ENCODE data around the gene ARHGAP10. TPM values are rescaled to one million over a fixed set of nuclear protein-coding genes. Genes with fewer than 3 reads are reported as not detected.

ARHGAP10 gene
- total and polyA plus RNA-seq, 10 of the 15 experiments (the other 5 are each of a cell fraction or from before 2014, with no cell fraction given), result 1.3 to 25.8 (median 17.2) TPM

DNA sequence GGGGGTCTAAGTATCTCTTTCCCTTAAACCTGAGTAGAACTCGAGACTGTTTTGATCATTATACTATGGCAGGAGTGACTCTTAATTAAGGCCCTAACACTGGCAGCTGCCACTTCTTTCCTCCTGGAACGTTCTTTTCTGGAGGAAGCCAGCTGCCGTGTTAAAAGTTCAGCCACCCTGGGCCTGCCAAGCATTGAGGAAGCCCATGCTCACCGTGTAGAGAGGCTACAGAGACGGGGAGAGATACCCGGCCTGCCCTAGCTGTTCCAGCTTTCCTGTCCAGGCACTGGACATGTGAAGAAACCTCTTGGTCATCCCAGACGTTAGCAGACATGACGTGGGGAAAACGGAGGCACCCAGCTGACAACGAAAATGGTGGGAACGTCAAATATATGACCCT, 274.1 kb downstream of the ARHGAP10 start:
- H3K36me3 ChIP-seq (ENCODE audit: control insufficient read depth in 2 of 2, insufficient read depth in 2 of 2, low read length in 1 of 2), result peaks cover 0 to 6% of the 10 kb centered on the region in 2 experiments; a peak in 2 of 4 replicates
- no peaks in the 10 kb centered on the region for H3K79me2 ChIP-seq (ENCODE audit: control insufficient read depth, insufficient read depth, low read length)
- H3K4me3 ChIP-seq, result no peak overlapping the region
- ChIA-PET SMC1A (ENCODE audit: uncharacterized antibody, unreplicated experiment) (no interaction called here), CTCF (interaction anchor here (0.8 to 2.2 kb wide), 2 partner anchors 11 to 22 kb away, joined by 4 to 5 read pairs; no protein-coding TSS in a partner anchor), POLR2A (no interaction called here), RAD21 (ENCODE audit: unreplicated experiment) (no interaction called here)
- in situ Hi-C loops (cut with MboI) (no loop called here), intact Hi-C loops (cut with micrococcal nuclease; ENCODE audit: unreplicated experiment) (no loop called here)
- no TSS peak for BruUV-seq (replicated peaks)
- no peak overlapping the region for H3K9ac ChIP-seq (ENCODE audit: control insufficient read depth, insufficient read depth, low read length)
- FAIRE-seq (no peak), ATAC-seq (no peak), DNase-seq (ENCODE audit: low read depth, low spot score) (no peak)
- H3K9me3 ChIP-seq (replicated peaks; ENCODE audit: control insufficient read depth, insufficient read depth, low read length), result no peaks in the 10 kb centered on the region
- no peaks in the 10 kb centered on the region for H3K27me3 ChIP-seq (replicated peaks in 1 of 2; ENCODE audit: control insufficient read depth in 2 of 2, insufficient read depth in 2 of 2, low read length in 1 of 2)
- H4K20me1 ChIP-seq (ENCODE audit: control insufficient read depth, insufficient read depth), result no peaks in the 10 kb centered on the region
- H3K27ac ChIP-seq (ENCODE audit: control insufficient read depth, insufficient read depth), result no peak overlapping the region
- TF ChIP-seq EZH2 (IDR thresholded peaks at IDR 0.05; ENCODE audit: borderline replicate concordance, control insufficient read depth, low read depth, low read length) (no peak), KLF5 (IDR thresholded peaks at IDR 0.05; ENCODE audit: partially characterized antibody) (no peak), CREB1 (IDR thresholded peaks at IDR 0.05; ENCODE audit: low read depth) (no peak), YBX1 (IDR thresholded peaks at IDR 0.05) (no peak), TARDBP (IDR thresholded peaks at IDR 0.05; ENCODE audit: borderline replicate concordance) (no peak), STAT1 (conservative IDR thresholded peaks at IDR 0.05) (no peak), SREBF1 (IDR thresholded peaks at IDR 0.05; ENCODE audit: low read length) (no peak), CREM (IDR thresholded peaks at IDR 0.05; ENCODE audit: low read depth) (no peak), HDAC2 (IDR thresholded peaks at IDR 0.05) (no peak), NFXL1 (IDR thresholded peaks at IDR 0.05; ENCODE audit: borderline replicate concordance) (no peak), ZNF24 (IDR thresholded peaks at IDR 0.05) (no peak), CHD4 (IDR thresholded peaks at IDR 0.05) (no peak), POLR2AphosphoS2 (IDR thresholded peaks at IDR 0.05; ENCODE audit: low read depth, low read length) (no peak), ETV6 (conservative IDR thresholded peaks at IDR 0.05 in 1 of 2, IDR thresholded peaks at IDR 0.05 in 1 of 2; ENCODE audit: borderline replicate concordance in 1 of 2, low read depth in 1 of 2) (no peak)
- TF ChIP-seq, protein P1, sequence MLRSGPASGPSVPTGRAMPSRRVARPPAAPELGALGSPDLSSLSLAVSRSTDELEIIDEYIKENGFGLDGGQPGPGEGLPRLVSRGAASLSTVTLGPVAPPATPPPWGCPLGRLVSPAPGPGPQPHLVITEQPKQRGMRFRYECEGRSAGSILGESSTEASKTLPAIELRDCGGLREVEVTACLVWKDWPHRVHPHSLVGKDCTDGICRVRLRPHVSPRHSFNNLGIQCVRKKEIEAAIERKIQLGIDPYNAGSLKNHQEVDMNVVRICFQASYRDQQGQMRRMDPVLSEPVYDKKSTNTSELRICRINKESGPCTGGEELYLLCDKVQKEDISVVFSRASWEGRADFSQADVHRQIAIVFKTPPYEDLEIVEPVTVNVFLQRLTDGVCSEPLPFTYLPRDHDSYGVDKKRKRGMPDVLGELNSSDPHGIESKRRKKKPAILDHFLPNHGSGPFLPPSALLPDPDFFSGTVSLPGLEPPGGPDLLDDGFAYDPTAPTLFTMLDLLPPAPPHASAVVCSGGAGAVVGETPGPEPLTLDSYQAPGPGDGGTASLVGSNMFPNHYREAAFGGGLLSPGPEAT (IDR thresholded peaks at IDR 0.05; ENCODE audit: low read depth), result no peak
- TF ChIP-seq, protein P2, sequence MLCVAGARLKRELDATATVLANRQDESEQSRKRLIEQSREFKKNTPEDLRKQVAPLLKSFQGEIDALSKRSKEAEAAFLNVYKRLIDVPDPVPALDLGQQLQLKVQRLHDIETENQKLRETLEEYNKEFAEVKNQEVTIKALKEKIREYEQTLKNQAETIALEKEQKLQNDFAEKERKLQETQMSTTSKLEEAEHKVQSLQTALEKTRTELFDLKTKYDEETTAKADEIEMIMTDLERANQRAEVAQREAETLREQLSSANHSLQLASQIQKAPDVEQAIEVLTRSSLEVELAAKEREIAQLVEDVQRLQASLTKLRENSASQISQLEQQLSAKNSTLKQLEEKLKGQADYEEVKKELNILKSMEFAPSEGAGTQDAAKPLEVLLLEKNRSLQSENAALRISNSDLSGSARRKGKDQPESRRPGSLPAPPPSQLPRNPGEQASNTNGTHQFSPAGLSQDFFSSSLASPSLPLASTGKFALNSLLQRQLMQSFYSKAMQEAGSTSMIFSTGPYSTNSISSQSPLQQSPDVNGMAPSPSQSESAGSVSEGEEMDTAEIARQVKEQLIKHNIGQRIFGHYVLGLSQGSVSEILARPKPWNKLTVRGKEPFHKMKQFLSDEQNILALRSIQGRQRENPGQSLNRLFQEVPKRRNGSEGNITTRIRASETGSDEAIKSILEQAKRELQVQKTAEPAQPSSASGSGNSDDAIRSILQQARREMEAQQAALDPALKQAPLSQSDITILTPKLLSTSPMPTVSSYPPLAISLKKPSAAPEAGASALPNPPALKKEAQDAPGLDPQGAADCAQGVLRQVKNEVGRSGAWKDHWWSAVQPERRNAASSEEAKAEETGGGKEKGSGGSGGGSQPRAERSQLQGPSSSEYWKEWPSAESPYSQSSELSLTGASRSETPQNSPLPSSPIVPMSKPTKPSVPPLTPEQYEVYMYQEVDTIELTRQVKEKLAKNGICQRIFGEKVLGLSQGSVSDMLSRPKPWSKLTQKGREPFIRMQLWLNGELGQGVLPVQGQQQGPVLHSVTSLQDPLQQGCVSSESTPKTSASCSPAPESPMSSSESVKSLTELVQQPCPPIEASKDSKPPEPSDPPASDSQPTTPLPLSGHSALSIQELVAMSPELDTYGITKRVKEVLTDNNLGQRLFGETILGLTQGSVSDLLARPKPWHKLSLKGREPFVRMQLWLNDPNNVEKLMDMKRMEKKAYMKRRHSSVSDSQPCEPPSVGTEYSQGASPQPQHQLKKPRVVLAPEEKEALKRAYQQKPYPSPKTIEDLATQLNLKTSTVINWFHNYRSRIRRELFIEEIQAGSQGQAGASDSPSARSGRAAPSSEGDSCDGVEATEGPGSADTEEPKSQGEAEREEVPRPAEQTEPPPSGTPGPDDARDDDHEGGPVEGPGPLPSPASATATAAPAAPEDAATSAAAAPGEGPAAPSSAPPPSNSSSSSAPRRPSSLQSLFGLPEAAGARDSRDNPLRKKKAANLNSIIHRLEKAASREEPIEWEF (IDR thresholded peaks at IDR 0.05; ENCODE audit: insufficient replicate concordance, low read depth, low read length), result no peak
- H3K4me2 ChIP-seq (ENCODE audit: control insufficient read depth, insufficient read depth), result no peak overlapping the region
- no peaks in the 10 kb centered on the region for H3K4me1 ChIP-seq (ENCODE audit: control insufficient read depth, insufficient read depth, low read length)
- no peak overlapping the region for H2AFZ ChIP-seq (ENCODE audit: control insufficient read depth, low read depth, low read length)
- 80% methylated on average over 11 of the region's 11 CpGs for WGBS (ENCODE audit: insufficient coverage, insufficient replicate concordance, low lambda C conversion rate, missing lambda C conversion rate)

Data from GM12878 (cell line).